ENCODE measurements around the gene PILRA. TPM values are rescaled to one million over a fixed set of nuclear protein-coding genes. Genes with fewer than 3 reads are reported as not detected.
"Not testable (repeated sequence)": the region's sequence is repeated elsewhere in the genome, so short reads cannot be mapped to it uniquely, and the experiment has no call there.

Gene PILRA
- total RNA-seq, 4 donors from 2014 or later: 2.5 to 10.7 (median 4.7) TPM

DNA sequence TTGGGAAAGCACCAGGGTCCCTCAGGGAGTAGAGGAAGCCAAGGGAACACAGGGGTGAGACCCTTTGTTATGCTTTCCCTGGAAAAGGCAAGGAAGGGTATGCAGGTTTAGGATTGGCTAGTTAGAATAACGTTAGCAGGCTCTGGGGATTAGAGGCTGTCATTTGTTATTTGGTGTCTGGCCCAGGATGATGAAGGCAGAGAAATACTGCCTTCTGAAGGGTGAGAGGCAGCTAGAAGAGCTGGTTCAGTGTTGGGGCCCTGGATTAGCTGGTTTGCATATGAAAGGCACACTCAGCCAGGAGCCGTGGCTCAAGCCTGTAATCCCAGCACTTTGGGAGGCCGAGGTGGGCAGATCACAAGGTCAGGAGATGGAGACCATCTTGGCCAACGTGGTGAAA, 3.0 kb upstream of the PILRA start:
- WGBS, 2 donors (ENCODE audit: low coverage in 1 of 2): 10 to 13% methylated on average over 2 of the region's 4 CpGs
- H3K36me3 ChIP-seq: peaks cover 0 to 38% of the 10 kb centered on the region in 2 donors

DNA sequence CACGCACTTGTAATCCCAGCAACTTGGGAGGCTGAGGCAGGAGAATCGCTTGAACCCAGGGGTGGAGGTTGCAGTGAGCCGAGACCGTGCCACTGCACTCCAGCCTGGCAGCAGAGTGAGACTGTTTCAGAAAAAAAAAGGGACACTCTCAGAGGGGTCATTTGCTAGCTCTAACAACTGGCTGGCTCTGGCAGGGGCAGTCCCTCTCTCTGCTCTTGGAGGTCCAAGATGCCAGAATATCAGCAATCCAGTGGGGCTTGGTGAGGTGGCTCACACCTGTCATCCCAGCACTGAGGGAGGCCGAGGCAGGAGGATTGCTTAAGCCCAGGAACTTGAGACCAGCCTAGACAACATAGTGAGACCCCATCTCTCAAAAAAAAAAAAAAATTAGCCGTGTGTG, 2.5 kb upstream of the PILRA start:
- Histone ChIP-seq H3K36me3 (peaks cover 0 to 41% of the 10 kb centered on the region in 2 donors), H3K9me3 (no peaks in the 10 kb centered on the region), H3K27me3 (no peaks in the 10 kb centered on the region), H3K4me1 (peaks cover 0 to 22% (median 8%) of the 10 kb centered on the region in 3 donors), H3K27ac (peak overlapping the region in 1 of 4 donors; percentile 56), H3K4me3 (no peak overlapping the region)
- no peak for ATAC-seq
- WGBS, 2 donors (ENCODE audit: low coverage in 1 of 2): 60 to 81% methylated on average over 1 to 6 of the region's 6 CpGs
- no peak for TF ChIP-seq EP300 (IDR thresholded peaks at IDR 0.05)
- no peak for TF ChIP-seq POLR2A (IDR thresholded peaks at IDR 0.05)
- TF ChIP-seq, protein P1, sequence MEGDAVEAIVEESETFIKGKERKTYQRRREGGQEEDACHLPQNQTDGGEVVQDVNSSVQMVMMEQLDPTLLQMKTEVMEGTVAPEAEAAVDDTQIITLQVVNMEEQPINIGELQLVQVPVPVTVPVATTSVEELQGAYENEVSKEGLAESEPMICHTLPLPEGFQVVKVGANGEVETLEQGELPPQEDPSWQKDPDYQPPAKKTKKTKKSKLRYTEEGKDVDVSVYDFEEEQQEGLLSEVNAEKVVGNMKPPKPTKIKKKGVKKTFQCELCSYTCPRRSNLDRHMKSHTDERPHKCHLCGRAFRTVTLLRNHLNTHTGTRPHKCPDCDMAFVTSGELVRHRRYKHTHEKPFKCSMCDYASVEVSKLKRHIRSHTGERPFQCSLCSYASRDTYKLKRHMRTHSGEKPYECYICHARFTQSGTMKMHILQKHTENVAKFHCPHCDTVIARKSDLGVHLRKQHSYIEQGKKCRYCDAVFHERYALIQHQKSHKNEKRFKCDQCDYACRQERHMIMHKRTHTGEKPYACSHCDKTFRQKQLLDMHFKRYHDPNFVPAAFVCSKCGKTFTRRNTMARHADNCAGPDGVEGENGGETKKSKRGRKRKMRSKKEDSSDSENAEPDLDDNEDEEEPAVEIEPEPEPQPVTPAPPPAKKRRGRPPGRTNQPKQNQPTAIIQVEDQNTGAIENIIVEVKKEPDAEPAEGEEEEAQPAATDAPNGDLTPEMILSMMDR (IDR thresholded peaks at IDR 0.05): no peak
- TF ChIP-seq POLR2AphosphoS5 (IDR thresholded peaks at IDR 0.05): no peak

More for the DNA sequence above, 3.0 kb upstream of the PILRA start:
- Histone ChIP-seq H3K9me3 (no peaks in the 10 kb centered on the region), H3K4me1 (peaks cover 0 to 22% (median 8%) of the 10 kb centered on the region in 3 donors), H3K27ac (peak overlapping the region in 1 of 4 donors; percentile 56), H3K27me3 (no peaks in the 10 kb centered on the region), H3K4me3 (no peak overlapping the region)
- ATAC-seq: no peak
- TF ChIP-seq POLR2A (IDR thresholded peaks at IDR 0.05) (no peak), POLR2AphosphoS5 (IDR thresholded peaks at IDR 0.05) (no peak), EP300 (IDR thresholded peaks at IDR 0.05) (no peak)
- TF ChIP-seq, protein P1 (IDR thresholded peaks at IDR 0.05): no peak

DNA sequence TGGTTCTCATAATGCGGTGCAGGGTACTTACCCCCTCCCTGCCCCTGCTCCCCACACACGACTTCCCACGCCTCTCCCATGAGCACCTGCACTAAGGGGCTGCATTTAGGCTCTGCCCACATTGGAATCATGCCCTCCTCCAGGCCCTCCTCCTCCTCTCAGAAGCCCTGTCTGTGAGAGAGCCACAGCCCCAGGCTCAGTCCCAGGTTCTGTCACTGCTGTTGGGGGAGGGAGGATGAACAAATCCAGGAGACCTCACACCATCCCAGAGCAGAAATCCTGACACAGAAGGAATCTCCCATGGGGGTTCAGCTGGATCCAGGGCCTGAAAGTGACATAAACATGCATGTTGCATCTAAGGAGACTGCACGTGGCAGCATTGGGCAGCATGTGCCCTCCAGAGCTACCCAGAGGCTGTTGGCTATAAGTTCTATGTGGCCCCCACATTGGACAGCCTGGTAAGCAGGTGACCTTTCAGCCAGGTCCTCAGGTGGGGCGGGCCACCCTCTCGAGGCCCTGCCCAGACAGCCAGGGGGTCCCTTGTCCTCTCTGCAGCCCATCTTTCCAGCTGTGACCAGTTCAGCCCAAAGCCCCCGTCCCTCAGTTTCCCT, 1.6 kb upstream of the PILRA start:
- 67 to 83% methylated on average over 2 to 3 of the region's 7 CpGs for WGBS, 2 donors (ENCODE audit: low coverage in 1 of 2)
- H3K36me3 ChIP-seq: peaks cover 0 to 41% of the 10 kb centered on the region in 2 donors
- no peak overlapping the region for H3K4me3 ChIP-seq
- no peaks in the 10 kb centered on the region for H3K27me3 ChIP-seq
- H3K4me1 ChIP-seq: peaks cover 0 to 22% (median 8%) of the 10 kb centered on the region in 3 donors
- peak overlapping the region in 1 of 4 donors; percentile 14 for H3K27ac ChIP-seq
- H3K9me3 ChIP-seq: no peaks in the 10 kb centered on the region
- no peak for ATAC-seq
- no peak for TF ChIP-seq EP300 (IDR thresholded peaks at IDR 0.05)

DNA sequence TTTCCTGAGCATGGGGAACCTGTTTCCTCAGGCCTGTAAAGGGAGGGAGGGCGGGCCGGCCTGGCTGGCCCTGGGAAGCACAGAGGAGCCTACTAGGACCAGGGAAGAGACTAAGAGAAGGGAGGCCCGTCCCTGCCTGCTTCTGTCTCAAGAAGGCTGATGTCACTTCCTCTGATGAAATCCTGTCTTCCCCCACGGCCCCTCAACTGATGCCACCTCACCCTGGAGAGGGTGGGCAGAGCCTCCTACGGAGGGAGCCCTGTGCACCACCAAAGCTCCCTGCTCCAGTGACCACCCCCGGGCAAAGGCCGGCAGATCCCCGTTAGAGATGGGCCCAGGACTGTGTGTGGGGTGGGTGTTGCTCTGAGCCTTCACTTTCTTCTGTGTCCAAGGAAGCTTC, 1.0 kb upstream of the PILRA start:
- H3K27me3 ChIP-seq: no peaks in the 10 kb centered on the region
- H3K9me3 ChIP-seq: no peaks in the 10 kb centered on the region
- peaks cover 0 to 22% (median 8%) of the 10 kb centered on the region in 3 donors for H3K4me1 ChIP-seq
- H3K4me3 ChIP-seq: no peak overlapping the region
- 0% methylated on average over 1 of the region's 8 CpGs; no CpG with 5 or more reads in 1 of the 2 donors for WGBS, 2 donors (ENCODE audit: low coverage in 1 of 2)
- peaks cover 0 to 35% of the 10 kb centered on the region in 2 donors for H3K36me3 ChIP-seq
- TF ChIP-seq POLR2A (IDR thresholded peaks at IDR 0.05) (no peak), POLR2AphosphoS5 (IDR thresholded peaks at IDR 0.05) (no peak), EP300 (IDR thresholded peaks at IDR 0.05) (no peak)
- TF ChIP-seq, protein P1 (IDR thresholded peaks at IDR 0.05): no peak
- ATAC-seq: peak; percentile 40
- peak overlapping the region in 3 of 4 donors; percentile 27 to 51 (median 39) for H3K27ac ChIP-seq

DNA sequence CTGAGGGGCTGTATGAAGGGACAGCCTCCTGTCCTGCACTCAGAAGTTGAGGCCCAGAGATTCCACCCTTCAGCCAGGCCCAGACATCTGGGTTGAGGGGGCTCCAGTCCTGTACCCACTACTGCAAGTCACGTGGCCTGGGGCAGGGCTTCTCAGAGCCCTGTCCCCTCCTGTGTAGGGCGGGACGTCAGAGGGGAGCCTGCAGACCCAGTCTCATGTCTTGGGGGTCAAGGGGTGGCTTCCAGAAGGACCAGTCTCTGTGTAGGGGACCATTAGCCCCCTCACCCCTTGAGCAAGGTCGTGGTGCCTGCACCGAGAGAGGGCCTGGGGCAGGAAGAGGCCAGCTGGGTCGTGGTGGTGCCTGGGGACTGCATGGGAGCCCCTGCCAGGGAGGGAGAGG, 593 bp upstream of the PILRA start:
- ATAC-seq: no peak
- H3K9me3 ChIP-seq: no peaks in the 10 kb centered on the region
- H3K4me1 ChIP-seq: peaks cover 0 to 22% (median 8%) of the 10 kb centered on the region in 3 donors
- TF ChIP-seq, protein P1 (IDR thresholded peaks at IDR 0.05): no peak
- TF ChIP-seq EP300 (IDR thresholded peaks at IDR 0.05) (no peak), POLR2A (IDR thresholded peaks at IDR 0.05) (no peak), POLR2AphosphoS5 (IDR thresholded peaks at IDR 0.05) (no peak)
- WGBS, 2 donors (ENCODE audit: low coverage in 1 of 2): no CpG with 5 or more reads among the region's 6 CpGs
- no peak overlapping the region for H3K4me3 ChIP-seq
- no peaks in the 10 kb centered on the region for H3K27me3 ChIP-seq
- H3K27ac ChIP-seq: peak overlapping the region in 3 of 4 donors; percentile 27 to 51 (median 39)
- peaks cover 0 to 30% of the 10 kb centered on the region in 2 donors for H3K36me3 ChIP-seq

DNA sequence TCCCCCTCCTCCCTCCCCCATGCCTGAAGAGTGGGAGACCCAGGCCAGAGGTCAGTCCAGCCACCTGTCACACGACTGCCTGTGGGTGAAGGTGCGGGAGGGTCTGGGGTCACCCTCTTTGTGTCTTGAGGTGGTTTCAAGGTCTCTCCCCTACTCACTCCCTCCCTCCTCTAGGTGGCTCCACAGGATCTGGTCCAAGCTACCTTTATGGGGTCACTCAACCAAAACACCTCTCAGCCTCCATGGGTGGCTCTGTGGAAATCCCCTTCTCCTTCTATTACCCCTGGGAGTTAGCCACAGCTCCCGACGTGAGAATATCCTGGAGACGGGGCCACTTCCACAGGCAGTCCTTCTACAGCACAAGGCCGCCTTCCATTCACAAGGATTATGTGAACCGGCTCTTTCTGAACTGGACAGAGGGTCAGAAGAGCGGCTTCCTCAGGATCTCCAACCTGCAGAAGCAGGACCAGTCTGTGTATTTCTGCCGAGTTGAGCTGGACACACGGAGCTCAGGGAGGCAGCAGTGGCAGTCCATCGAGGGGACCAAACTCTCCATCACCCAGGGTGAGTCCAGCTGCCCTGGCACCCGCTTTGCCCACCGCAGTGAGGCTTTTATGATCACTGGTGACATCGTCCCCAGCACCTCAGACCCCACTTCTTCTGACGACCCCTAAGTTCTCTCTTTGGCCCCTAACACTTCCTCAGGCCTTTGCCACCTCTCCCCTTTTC, 747 bp downstream of the PILRA start:
- WGBS, 2 donors (ENCODE audit: low coverage in 1 of 2): 60 to 84% methylated on average over 2 to 6 of the region's 15 CpGs
- not testable (repeated sequence) for H3K9me3 ChIP-seq, H3K27me3 ChIP-seq, ATAC-seq
- H3K36me3 ChIP-seq: peaks cover 0 to 17% of the 10 kb centered on the region in 2 donors
- H3K4me1 ChIP-seq: peaks cover 0 to 22% (median 8%) of the 10 kb centered on the region in 3 donors
- peak overlapping the region in 1 of 2 donors; percentile 22 for H3K4me3 ChIP-seq
- peak overlapping the region in 2 of 4 donors; percentile 39 to 51 for H3K27ac ChIP-seq

All from gastroesophageal sphincter (tissue), 4 donors.